Stimulated activated CD4-positive, alpha-beta T cell treated with anti-CD3 and anti-CD28 coated beads, Interleukin-2, amount 100 ng/mL, for 48 hours (primary cell): ENCODE measurements around the gene MIDN.
A peak's percentile ranks its signal among the peaks of the same experiment; 100 is the strongest.
"Not testable (repeated sequence)": the region's sequence is repeated elsewhere in the genome, so short reads cannot be mapped to it uniquely, and the experiment has no call there.

Experiments used
- DNase-seq, 2 donors: peaks; one replicate each; pipeline ENCODE4 v3.0.0-alpha.2; 2020

MIDN gene

DNA sequence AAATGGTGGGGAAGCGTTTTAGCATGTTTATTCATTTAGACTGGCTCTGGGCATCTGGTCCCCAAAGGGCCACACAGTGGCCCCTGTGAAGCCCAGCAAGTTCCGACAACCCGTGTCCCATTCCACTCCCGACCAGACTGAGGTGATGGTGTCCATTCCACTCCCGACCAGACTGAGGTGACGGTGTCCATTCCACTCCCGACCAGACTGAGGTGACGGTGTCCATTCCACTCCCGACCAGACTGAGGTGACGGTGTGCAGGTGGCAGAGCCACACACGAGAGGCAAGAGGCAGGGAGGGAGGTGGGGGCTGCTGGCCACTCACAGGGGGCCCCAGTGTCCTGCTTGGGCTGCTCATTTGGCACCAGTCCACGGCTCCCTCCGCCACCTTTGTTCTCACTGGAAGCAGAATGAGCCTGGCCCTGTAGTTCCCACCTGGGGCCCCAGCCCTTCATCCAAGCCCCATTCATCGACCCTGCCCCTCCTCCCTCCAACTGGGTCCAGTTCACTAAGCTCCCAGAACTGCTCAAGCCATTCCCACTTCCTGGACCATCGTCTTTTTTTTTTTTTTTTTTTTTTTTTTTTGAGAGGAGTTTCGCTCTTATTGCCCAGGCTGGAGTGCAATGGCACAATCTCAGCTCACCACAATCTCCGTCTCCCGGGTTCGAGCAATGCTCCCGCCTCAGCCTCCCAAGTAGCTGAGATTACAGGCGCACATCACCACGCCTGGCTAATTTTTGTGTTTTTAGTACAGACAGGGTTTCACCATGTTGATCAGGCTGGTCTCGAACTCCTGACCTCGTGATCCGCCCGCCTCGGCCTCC, 1.9 kb upstream of the MIDN start:
- DNase-seq = not testable (repeated sequence)

DNA sequence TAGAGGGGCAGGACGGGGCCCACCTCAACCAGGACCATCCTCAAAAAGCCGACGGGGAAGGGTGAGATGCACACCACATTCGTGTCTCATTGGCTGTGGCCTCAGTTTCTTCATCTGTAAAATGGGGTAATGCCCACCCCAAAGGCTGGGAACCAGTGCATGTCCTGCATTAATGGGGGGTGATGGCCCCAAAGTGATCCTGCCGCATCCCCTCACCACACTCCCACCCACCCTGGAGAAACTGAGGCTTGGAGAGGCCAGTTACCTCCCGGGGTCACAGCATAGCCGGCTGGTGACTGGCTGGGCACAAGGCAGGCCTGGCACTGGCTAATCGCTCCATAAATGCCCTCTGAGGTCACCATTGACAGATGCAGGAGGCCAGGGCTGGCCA, 640 bp upstream of the MIDN start:
- DNase-seq = no peak

DNA sequence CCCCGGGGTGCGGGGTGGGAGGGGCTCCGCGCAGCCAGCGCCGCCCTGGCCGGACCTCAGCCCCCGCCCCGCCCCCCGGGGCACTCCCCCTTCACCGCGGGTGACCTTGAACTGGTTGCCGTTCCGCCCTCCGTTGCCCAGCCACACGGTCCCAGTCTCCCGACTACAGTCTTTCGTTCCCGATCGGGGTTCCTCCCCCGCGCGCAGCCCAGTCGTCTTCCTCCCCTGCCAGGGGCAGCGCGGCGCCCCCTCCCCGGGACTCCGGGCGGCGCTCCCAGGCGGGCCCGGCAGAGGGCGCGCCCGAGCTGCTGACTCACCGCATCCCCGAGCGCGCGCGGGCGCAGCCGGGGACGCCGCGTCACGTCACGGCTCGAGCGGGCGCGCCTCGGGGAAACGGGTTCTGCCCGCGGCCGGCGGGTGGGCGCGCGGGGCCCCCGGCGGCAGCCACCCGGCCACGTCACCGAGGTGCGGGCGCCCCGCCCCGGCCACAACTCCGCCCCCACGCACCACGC, 459 bp downstream of the MIDN start:
- DNase-seq = peak; percentile 72 to 82

DNA sequence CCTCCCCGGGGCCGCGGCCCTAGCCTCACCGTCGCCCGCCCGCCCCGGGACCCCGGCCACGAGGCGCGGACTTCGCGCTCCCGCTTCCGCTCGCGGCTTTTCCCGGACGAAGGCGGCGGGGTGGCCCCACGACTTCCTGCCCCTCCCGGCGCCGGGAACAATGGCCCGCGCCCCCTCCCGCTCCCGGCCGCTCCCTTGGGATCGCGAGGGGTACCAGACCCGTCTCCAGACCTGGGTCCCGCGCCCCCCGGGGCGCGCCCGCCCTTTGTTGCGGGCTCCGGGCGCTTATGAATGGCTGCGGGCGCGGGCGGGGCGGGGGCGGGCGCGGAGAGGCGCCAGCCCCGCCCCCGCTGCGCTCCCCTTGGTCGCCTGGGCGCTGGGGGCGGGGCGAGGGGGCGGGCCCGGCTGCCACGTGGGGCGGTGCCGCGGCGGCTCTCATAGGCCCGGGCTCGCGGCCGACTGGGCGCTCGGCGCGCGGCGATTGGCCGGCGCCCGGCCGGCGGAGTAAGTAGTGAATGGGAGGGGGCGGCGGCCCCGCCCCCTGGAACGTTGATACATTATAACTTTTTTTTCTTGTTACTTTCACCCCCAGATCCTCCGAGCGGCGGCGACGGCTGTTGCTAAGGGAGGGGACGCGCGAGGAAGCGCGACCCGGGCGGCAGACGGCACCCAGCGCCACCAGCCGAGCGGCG, 1.1 kb downstream of the MIDN start:
- DNase-seq = peak; percentile 92 to 95

DNA sequence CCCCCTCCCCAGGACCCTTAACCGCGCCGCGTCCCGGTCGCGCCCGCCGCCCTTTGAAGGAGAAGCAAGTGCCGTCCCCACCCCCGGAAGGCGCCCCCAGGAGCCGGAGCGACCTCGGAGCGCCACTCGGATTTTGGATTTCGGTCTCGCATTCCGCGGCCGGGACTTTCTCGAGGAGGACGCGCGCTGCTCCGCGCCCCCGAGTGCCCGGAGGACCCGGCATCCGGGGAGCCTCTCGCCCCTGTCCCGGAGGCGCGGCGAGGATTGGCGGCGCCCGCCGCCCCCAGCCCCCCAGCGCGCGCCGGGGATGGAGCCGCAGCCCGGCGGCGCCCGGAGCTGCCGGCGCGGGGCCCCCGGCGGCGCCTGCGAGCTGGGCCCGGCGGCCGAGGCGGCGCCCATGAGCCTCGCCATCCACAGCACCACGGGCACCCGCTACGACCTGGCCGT, 1.6 kb downstream of the MIDN start:
- DNase-seq = no peak

DNA sequence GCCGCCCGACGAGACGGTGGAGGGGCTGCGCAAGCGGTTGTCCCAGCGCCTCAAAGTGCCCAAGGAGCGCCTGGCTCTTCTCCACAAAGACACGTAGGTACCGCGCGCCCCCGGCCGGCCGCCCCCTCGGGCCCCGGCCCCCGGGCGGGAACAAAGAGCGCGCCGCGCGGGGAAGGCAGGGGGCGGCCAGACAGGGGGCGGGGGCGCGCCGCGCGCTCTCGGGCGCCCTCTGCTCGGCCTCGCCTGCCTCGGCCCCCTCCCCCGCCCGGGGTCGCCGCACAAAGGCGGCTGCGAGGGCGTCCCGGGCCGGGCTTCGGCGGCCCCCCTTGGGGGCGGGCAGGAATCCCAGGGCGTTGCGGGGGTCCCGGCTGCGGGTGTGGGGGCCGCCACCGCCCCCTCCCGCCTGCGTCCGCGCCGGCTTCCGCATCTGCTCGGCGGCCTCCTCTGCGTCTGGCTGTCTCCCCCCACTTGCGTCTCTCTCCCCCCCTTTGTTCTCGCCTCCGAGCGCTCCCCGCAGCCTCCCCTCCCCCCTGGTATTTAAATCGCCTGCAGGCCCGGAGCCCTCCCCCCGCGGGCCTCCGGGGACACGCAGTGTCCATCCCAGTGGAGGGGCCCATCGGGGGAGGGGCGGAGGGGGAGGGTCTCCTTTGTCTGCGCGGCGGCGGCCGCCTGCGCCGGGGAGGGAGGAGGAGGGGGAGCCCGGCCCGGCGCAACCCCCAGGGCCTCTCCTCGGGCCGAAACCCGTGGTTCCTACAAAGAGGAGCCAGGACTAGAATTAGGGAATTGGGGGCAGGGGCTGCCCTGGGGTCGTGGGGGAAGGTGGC, 2.3 kb downstream of the MIDN start:
- no peak for DNase-seq

DNA sequence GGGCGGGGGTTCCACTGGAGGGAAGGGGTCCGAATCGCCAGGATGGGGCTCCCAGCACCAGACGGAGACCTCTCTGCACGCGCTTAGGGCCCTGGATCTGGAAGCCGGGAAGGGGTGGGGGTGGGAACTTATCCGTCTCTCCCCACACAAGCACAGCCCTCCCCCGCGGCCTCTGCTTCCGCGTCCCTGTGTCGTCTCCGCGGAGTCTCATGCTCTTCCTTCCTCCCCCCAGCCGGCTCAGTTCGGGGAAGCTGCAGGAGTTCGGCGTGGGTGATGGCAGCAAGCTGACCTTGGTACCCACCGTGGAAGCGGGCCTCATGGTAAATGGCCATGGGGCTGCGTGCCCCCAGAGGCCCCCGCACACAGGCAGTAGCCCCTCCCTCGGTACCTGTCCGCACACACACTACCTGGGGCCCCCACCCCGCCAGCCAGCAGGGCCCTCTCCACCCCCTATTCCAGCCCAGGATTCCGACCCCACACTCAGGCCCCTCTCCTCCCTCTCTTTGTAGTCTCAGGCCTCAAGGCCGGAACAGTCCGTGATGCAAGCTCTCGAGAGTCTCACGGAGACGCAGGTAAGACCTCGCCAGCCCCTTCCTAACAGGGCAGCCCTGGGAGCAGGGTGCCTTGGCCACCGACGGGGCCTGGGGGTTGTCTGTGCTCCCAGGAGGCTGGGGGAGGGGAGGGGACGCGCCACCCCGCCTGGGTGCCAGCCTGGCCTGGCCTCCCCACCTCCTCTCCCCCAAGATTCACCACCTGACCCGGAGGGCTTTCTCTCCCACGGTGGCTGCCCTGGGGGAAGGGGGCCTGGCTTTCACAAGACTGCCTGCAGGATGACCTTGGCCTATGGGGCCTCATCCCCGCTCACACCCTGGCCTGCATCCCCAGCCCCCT, 3.2 kb downstream of the MIDN start:
- DNase-seq = peak in 1 of 2 donors; percentile 52

DNA sequence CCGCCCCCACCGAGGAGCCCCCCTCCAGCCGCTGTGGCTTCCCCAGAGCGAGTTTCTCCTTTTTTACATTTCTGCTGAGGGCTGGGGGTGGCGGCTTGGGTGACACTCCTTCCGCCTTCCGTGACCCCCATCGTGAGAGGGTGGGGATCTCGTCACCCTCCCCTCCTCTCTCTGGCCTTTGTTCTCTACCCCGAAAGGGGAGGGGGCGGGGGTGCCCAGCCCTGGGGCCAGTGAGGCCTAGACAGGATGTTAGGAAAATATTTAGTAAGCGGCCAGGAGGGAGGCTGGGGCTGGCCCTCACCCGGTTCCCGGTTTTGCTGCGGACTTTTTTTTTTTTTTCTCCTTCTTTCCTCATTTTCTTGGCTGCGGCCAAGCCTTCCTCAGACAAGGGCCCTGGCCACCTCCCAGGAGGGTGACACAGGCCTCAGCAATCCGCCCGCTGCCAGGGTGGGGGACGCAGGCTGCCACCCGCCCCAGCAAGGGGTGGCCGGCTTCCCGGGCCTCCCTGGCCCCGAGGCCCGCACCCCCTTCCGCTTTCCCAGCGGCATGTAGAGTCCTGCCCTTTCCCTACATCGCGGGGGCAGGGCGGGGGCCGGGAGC, 3.9 kb downstream of the MIDN start:
- DNase-seq = no peak

DNA sequence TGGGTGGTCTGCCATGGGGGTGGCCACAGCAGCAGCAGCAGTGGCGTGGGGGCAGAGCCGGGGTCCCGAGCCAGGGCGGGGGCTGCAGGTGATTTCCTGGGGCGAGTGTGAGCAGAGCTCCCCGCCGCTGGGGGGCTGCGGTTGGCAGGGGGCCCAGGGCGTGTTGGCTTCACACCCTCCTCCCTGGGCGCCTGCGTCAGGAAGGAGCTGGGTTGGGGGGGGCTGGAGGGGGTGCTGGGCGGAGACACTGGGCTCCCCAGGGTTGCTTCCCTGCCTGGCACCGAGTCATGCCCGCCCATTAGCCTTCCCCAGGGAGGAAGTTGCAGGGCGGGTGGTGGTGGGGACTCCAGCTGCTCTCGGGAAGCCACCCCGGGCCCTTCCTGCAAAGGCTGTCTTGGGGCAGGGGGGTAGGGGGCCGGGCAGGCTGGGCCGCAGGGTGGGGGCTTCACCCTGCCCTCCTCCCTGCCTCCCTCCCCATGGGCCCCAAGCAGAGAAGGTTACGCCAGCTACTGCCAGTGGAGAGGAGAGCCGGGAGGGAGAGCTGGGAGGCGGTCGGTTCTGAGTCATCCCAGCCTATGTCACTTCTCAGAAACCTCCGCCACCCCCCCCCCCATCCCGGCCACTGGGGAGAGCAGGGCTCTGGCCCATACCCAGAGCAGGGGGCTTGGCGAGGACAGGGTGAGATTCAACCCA, 4.6 kb downstream of the MIDN start:
- peak; percentile 60 to 65 for DNase-seq

DNA sequence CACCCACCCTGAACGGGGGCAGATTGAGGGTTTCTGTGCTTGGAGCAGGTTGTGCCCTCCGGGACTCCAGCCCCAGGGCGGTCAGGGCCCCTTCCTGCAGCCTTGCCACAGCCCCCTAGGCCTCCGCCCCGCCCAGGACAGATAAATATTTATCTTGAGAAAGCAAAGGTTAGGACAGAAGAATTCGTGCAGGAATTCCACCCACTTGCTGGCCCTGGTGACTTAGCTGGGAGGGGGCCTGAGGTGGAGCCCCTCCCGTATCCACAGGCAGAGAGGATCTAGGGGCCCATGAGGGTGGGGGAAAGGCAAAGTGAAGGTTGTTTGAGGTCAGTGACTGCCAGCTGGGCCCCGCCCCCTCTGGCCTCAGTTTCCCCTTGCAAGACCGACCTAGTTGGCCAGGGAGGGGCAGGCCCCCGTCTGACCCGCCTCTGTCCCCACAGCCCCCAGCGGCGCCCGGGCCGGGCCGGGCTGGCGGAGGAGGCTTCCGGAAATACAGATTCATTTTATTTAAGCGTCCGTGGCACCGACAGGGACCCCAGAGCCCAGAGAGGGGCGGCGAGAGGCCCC, 5.2 kb downstream of the MIDN start:
- DNase-seq = no peak

DNA sequence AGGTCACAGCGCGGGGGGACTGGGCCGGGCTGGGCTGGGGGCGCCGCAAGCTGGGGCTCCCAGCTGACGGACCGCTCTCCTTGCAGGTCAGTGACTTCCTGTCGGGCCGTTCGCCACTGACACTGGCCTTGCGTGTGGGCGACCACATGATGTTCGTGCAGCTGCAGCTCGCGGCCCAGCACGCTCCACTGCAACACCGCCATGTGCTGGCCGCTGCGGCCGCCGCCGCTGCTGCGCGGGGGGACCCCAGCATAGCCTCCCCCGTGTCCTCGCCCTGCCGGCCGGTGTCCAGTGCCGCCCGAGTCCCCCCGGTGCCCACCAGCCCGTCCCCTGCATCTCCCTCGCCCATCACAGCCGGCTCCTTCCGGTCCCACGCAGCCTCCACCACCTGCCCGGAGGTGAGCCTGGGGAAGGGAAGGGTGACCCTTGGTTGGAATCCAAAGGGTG, 5.7 kb downstream of the MIDN start:
- DNase-seq = no peak

DNA sequence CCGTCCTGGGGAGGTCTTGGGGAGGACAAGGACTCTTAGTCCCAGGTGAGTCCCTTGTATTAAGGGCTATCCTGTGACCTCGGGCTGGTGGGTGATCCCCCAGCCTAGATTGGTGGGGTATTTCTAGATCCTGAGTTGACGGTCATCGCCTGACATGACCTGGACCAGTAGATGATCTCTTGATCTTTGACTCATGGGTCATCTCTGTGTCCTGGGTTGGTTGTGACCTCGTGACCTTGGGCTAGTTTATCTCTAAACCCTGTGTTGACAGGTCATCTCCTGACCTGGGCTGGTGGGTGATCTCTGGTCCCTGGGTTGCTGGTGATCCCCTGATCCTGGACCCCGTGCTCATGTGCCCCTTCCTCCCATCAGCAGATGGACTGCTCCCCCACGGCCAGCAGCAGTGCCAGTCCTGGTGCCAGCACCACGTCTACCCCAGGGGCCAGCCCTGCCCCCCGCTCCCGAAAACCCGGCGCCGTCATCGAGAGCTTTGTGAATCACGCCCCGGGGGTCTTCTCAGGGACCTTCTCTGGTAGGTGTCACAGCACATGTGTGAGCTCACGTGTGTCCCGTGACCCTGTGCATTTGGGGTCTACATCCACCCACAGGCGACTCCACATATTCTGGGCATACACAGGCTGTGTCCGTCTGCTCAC, 6.3 kb downstream of the MIDN start:
- no peak for DNase-seq

DNA sequence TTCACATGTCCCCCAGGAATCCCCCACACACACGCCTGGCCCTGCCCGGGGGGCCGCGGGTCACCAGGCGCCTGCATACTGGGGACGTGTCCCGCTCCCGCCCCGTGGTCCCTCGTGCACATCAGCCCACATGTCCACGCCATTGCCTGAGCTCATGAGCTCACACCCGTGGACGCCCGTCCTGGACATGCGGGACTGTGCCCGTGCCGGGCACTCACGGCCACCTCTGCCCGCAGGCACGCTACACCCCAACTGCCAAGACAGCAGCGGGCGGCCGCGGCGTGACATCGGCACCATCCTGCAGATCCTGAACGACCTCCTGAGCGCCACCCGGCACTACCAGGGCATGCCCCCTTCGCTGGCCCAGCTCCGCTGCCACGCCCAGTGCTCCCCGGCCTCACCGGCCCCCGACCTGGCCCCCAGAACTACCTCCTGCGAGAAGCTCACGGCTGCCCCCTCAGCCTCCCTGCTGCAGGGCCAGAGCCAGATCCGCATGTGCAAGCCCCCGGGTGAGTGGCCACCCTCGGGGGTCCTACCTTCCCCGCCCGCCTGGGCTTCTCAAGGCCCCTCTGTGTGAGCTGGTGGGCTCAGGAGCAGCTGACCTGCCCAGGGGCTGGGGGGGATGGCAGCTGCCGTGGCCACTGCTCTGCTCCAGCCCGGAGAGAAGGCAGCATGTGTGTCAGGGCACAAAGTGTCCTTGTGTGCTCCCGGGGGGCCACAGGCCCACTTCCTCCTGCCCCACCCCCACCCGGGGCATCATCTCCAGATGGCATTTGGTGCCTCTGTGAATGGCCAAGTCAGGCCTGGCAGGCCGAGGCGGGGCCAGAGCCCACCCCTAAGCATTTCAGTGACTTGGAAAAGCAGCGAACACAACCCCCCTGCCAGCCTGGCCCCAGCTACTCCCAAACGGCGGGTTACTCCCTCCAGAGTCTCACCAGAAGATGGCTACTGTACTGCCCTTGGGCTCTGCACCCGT, 7.1 kb downstream of the MIDN start:
- no peak for DNase-seq

DNA sequence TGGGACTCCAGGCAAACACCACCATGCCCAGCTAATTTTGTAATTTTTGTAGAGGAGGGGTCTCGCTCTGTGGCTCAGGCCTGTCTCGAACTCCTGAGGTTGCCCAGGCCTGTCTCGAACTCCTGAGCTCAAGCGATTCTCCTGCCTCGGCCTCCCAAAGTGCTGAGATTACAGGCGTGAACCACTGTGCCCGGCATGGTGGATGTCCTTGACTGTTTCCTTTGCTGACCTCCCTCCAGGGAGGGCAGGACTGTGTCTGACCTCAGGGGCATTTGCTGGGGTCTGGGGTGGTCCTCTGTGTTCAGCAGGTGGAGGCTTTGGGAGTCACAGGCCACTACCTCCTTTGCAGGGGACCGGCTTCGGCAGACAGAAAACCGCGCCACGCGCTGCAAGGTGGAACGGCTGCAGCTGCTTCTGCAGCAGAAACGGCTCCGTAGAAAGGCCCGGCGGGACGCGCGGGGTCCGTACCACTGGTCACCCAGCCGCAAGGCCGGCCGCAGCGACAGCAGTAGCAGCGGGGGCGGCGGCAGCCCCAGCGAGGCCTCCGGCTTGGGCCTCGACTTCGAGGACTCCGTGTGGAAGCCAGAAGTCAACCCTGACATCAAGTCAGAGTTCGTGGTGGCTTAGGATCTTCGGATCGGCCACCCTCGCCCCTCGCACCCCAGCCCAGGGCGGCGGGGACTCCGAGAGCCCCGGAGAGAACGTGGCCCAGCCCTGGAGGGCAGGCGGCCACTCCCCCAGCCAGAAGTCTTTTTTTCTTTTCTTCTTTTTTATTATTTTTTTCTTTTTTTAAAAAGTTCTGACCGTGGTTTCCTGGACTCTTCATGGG, 8.5 kb downstream of the MIDN start:
- no peak for DNase-seq

DNA sequence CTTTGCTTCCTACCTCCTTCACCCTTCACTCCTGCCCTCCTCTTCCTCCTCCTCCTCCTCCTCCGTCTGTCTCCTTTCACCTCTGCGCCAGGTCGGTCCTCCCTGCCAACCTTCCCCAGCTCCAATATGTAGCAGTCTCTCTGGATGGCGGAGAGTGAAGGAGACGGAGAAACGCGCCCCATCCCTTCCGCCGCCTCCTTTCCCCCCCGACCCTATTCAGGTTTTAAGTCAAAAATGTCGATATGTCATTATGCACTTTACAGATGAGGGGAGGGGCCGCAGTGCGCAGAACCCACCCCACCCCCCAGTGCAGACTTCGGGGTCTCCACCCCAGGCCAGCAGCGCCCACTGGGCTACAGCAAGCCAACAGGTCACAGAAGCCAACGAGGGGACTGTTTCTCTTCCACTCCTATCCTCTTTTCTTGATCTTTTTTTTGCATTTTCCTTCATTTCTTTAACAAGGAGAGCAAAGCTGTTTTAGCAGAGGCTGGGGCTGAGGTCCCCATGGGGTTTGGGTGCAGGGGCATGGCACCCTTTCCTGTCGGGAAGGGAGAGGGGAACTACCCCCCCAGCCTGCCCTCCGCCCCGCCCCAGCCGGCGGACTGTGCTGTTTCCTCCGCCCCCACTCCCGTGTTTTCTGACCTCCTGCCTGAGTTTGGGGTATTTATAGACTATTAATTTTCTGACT, 9.2 kb downstream of the MIDN start:
- no peak for DNase-seq

DNA sequence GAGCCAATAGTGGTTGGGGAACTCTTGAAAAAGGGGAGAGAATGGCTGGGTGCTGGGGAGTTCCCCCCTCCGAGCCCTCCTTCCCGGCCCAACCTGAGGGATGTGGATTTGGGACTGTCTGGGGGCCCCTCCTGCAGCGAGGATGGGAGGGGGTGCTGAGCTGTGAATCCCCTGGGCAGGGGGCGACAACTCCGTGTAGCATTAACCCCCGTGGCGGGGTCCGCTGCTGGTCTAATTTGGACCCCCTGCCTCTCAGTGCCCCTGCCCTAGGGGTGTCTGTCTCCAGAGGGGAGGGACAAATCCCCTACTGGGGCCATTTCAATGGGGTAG, 9.7 kb downstream of the MIDN start:
- no peak for DNase-seq

DNA sequence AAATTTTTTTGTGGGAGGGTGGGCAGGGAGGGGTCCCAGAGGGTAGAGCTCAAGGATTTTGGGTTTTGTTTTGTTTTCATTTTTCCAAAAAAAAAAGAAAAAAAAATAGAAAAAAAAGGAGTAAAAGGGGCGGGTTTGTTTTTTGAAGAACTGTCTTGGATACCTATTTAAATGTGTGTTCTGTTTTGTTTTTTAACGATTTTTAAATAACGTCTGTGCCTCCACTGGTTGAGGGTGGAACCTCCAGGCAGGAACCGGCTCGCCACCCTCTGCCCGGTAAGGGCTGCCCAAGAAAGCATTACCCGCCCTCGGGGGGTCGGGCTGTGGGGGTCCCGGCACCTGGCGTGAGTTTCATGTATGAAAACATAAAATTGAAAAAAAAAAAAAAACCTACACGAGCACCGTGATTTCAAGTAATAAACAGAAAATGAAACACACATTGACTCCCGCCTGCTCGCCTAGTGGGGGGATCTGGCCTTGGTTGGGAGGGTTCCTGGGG, 10.4 kb downstream of the MIDN start:
- DNase-seq = no peak
